HepG2 (cell line): ENCODE measurements around the gene ZBTB37. TPM values are rescaled to one million over a fixed set of nuclear protein-coding genes. Genes with fewer than 3 reads are reported as not detected.

Source experiments
- ARID4A ChIP-seq: sonication (generic); formaldehyde crosslinking; IDR thresholded peaks from 2 replicates; pipeline ENCODE4 v1.5.0; 2020; ENCODE audit warnings: mild to moderate bottlenecking, missing genetic modification reagents, borderline replicate concordance
- CAMTA2 ChIP-seq: sonication (generic); formaldehyde crosslinking; IDR thresholded peaks from 2 replicates; pipeline ENCODE4 v1.4.0; 2020; ENCODE audit warnings: mild to moderate bottlenecking, missing genetic modification reagents, borderline replicate concordance
- CSRNP1 ChIP-seq: sonication (generic); formaldehyde crosslinking; IDR thresholded peaks from 2 replicates; pipeline ENCODE4 v1.8.1; 2023; ENCODE audit warnings: mild to moderate bottlenecking, missing genetic modification reagents
- EED ChIP-seq: sonication (generic); formaldehyde crosslinking; IDR thresholded peaks from 2 replicates; pipeline ENCODE4 v1.5.0; 2020; ENCODE audit warnings: mild to moderate bottlenecking, missing genetic modification reagents
- FIP1L1 ChIP-seq: fragments of 200-400 bp; formaldehyde crosslinking; IDR thresholded peaks from 2 replicates; pipeline ENCODE4 v1.6.1; 2018; ENCODE audit warnings: low read depth, mild to moderate bottlenecking, low read length, moderate library complexity, borderline replicate concordance; ENCODE audit not compliant: insufficient read depth
- MAFG ChIP-seq: sonication (generic); formaldehyde crosslinking; IDR thresholded peaks from 2 replicates; pipeline ENCODE4 v1.5.1; 2020; ENCODE audit warnings: mild to moderate bottlenecking, missing genetic modification reagents
- PREB ChIP-seq: sonication (generic); formaldehyde crosslinking; IDR thresholded peaks from 2 replicates; pipeline ENCODE4 v1.4.0; 2020; ENCODE audit warnings: missing genetic modification reagents
- RNF2 ChIP-seq: fragments of 450-650 bp; conservative IDR thresholded peaks from 2 replicates; pipeline ENCODE4 v1.6.1; 2016; ENCODE audit warnings: low read depth
- TRIM24 ChIP-seq: sonication (generic); formaldehyde crosslinking; IDR thresholded peaks from 2 replicates; pipeline ENCODE4 v1.8.0; 2022; ENCODE audit warnings: mild to moderate bottlenecking, missing genetic modification reagents
- TSC22D2 ChIP-seq: sonication (generic); formaldehyde crosslinking; IDR thresholded peaks from 2 replicates; pipeline ENCODE4 v1.5.1; 2020; ENCODE audit warnings: missing genetic modification reagents, mild to moderate bottlenecking, borderline replicate concordance
- YY1 ChIP-seq: IDR thresholded peaks from 2 replicates; pipeline ENCODE4 v1.6.1; 2011; ENCODE audit warnings: low read length, low read depth, moderate library complexity, mild to moderate bottlenecking; ENCODE audit not compliant: insufficient read depth, insufficient replicate concordance
- ZNF510 ChIP-seq: sonication (generic); formaldehyde crosslinking; IDR thresholded peaks from 2 replicates; pipeline ENCODE4 v1.4.0; 2020; ENCODE audit warnings: low read depth, mild to moderate bottlenecking, missing genetic modification reagents
- ZNF704 ChIP-seq: sonication (generic); formaldehyde crosslinking; IDR thresholded peaks from 2 replicates; pipeline ENCODE4 v1.8.1; 2023; ENCODE audit warnings: mild to moderate bottlenecking, inconsistent platforms, moderate library complexity, missing genetic modification reagents, borderline replicate concordance
- ZNF75D ChIP-seq: sonication (generic); formaldehyde crosslinking; IDR thresholded peaks from 2 replicates; pipeline ENCODE4 v1.8.1; 2023; ENCODE audit warnings: missing genetic modification reagents, mild to moderate bottlenecking, borderline replicate concordance
- ZNF878 ChIP-seq: sonication (generic); formaldehyde crosslinking; IDR thresholded peaks from 2 replicates; pipeline ENCODE4 v1.8.1; 2023; ENCODE audit warnings: mild to moderate bottlenecking, missing genetic modification reagents, moderate library complexity
- polyA plus RNA-seq, 8 experiments: library from polyadenylated mRNA; depleted of rRNA in 3 of 8; stranded (reverse) in 7 of 8; unstranded in 1 of 8; fragments of >200 nt; fragmentation: Illumina TruSeq in 4 of 8; extraction: Trizol in 4 of 8; gene quantifications; 2 replicates each; pipeline versions ENCODE4 v1.2.1 to v1.2.3, GENCODE V29; 2011 to 2016; ENCODE audit warnings: low read depth in 4 of 8, missing spikeins in 1 of 8, mixed read lengths in 1 of 8; ENCODE audit not compliant: insufficient read depth in 1 of 8
- total RNA-seq, 5 experiments: library from RNA; depleted of rRNA; stranded (reverse); fragments of >200 nt; fragmentation: Illumina TruSeq; extraction: Trizol; gene quantifications; 2 replicates each; pipeline ENCODE4 v1.2.3, GENCODE V29; 2016; ENCODE audit warnings: low read depth in 1 of 5
- TF ChIP-seq, protein P1 (sequence below): sonication (generic); formaldehyde crosslinking; IDR thresholded peaks from 2 replicates; pipeline ENCODE4 v1.4.0; 2020; ENCODE audit warnings: missing genetic modification reagents, borderline replicate concordance

ZBTB37 gene
- total and polyA plus RNA-seq, 2 of the 13 experiments (the other 11 are each of a cell fraction or from before 2014, with no cell fraction given): 2.6 to 7.7 TPM

DNA sequence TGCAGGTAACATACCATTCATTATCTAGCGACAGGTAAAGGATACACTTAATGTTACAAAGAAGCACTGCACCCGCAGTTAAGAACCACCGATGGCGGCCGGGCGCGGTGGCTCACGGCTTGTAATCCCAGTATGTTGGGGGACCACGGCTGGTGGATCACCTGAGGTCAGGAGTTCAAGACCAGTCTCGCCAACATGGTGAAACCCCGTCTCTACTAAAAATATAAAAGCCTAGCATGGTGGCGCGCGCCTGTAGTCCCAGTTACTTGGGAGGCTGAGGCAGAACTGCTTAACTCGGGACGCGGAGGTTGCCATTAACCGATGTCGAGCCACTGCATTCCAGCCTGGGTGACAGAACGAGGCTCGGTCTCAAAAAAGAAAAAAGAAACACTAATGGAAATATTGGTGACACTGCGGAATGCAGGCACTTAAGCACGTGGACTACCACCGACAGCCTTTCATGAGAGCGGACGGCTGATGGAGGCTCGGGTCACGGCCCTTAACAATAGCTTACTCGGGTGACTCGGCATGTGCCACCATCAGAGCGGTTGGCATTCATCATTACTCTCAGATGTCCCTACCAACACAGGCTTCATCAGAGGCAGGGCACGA lies 933 bp upstream of the ZBTB37 start (continued):
- TF ChIP-seq FIP1L1: no peak
- TF ChIP-seq MAFG (CRISPR knock-in tag): no peak
- TF ChIP-seq TRIM24 (CRISPR knock-in tag): no peak
- no peak for TF ChIP-seq ZNF510 (CRISPR knock-in tag)
- no peak for TF ChIP-seq EED (CRISPR knock-in tag)
- TF ChIP-seq, protein P1, sequence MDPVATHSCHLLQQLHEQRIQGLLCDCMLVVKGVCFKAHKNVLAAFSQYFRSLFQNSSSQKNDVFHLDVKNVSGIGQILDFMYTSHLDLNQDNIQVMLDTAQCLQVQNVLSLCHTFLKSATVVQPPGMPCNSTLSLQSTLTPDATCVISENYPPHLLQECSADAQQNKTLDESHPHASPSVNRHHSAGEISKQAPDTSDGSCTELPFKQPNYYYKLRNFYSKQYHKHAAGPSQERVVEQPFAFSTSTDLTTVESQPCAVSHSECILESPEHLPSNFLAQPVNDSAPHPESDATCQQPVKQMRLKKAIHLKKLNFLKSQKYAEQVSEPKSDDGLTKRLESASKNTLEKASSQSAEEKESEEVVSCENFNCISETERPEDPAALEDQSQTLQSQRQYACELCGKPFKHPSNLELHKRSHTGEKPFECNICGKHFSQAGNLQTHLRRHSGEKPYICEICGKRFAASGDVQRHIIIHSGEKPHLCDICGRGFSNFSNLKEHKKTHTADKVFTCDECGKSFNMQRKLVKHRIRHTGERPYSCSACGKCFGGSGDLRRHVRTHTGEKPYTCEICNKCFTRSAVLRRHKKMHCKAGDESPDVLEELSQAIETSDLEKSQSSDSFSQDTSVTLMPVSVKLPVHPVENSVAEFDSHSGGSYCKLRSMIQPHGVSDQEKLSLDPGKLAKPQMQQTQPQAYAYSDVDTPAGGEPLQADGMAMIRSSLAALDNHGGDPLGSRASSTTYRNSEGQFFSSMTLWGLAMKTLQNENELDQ (CRISPR knock-in tag): no peak
- TF ChIP-seq PREB (CRISPR knock-in tag): 0 out of 2 replicates have a peak, but pooled peaks have one; percentile 35
- no peak for TF ChIP-seq YY1
- peak; percentile 69; the same call in 1 of the 2 replicates for TF ChIP-seq ZNF878 (CRISPR knock-in tag)
- TF ChIP-seq CSRNP1 (CRISPR knock-in tag): peak; percentile 50; the same call in 1 of the 2 replicates
- TF ChIP-seq ARID4A (CRISPR knock-in tag): no peak
- TF ChIP-seq CAMTA2 (CRISPR knock-in tag): 0 out of 2 replicates have a peak, but pooled peaks have one; percentile 86
- TF ChIP-seq ZNF704 (CRISPR knock-in tag): 0 out of 2 replicates have a peak, but pooled peaks have one; percentile 41
- no peak for TF ChIP-seq RNF2
- 0 out of 2 replicates have a peak, but pooled peaks have one; percentile 7 for TF ChIP-seq TSC22D2 (CRISPR knock-in tag)
- TF ChIP-seq ZNF75D (CRISPR knock-in tag): no peak
